Loucy (cell line): Measurements from ENCODE around the gene ERCC6L2.

Experiments
- H2AFZ ChIP-seq: fragments of 200-600 bp; sonication (generic); 2 replicates; pipeline ENCODE4 v1.6.0; 2016; ENCODE audit warnings: antibody characterized with exemption, mild to moderate bottlenecking, low read length, moderate library complexity
- H3F3A ChIP-seq: fragments of 200-600 bp; 2 replicates; pipeline ENCODE4 v1.6.0; 2016; ENCODE audit warnings: antibody characterized with exemption, low read depth, mild to moderate bottlenecking
- H3K27me3 ChIP-seq: fragments of 200-600 bp; sonication (generic); 2 replicates; pipeline ENCODE4 v1.6.1; 2014; ENCODE audit warnings: low read length, mild to moderate bottlenecking; ENCODE audit not compliant: insufficient read depth, poor library complexity, severe bottlenecking
- H3K36me3 ChIP-seq: fragments of 200-600 bp; sonication (generic); 2 replicates; pipeline ENCODE4 v1.6.1; 2016; ENCODE audit warnings: low read length; ENCODE audit not compliant: insufficient read depth
- H3K4me1 ChIP-seq: fragments of 200-600 bp; sonication (generic); 2 replicates; pipeline ENCODE4 v1.5.1; 2014; ENCODE audit warnings: low read length, mild to moderate bottlenecking; ENCODE audit not compliant: insufficient read depth, poor library complexity, severe bottlenecking
- H3K4me2 ChIP-seq: fragments of 200-600 bp; sonication (generic); 2 replicates; pipeline ENCODE4 v1.6.0; 2014; ENCODE audit warnings: antibody characterized with exemption, low read length, low read depth, mild to moderate bottlenecking; ENCODE audit not compliant: poor library complexity, severe bottlenecking
- H3K4me3 ChIP-seq: fragments of 200-600 bp; sonication (generic); 2 replicates; pipeline ENCODE4 v1.5.1; 2014; ENCODE audit warnings: low read length, mild to moderate bottlenecking, mixed read lengths; ENCODE audit not compliant: poor library complexity, severe bottlenecking
- H3K79me2 ChIP-seq: fragments of 200-600 bp; sonication (generic); 2 replicates; pipeline ENCODE4 v1.6.1; 2014; ENCODE audit warnings: low read length; ENCODE audit not compliant: insufficient read depth
- H3K9ac ChIP-seq: fragments of 200-600 bp; sonication (generic); 2 replicates; pipeline ENCODE4 v1.6.0; 2014; ENCODE audit warnings: mild to moderate bottlenecking, low read depth, low read length, moderate library complexity; ENCODE audit not compliant: poor library complexity, severe bottlenecking
- H3K9me2 ChIP-seq: fragments of 200-600 bp; sonication (generic); replicated peaks from 2 replicates; pipeline ENCODE4 v1.6.1; 2016; ENCODE audit warnings: low read depth, low read length, mixed read lengths
- H3K9me3 ChIP-seq: fragments of 200-600 bp; sonication (generic); 2 replicates; pipeline ENCODE4 v1.6.1; 2014; ENCODE audit warnings: mild to moderate bottlenecking, antibody characterized with exemption, low read length, low read depth; ENCODE audit not compliant: insufficient read depth
- H4K20me1 ChIP-seq: fragments of 200-600 bp; sonication (generic); 2 replicates; pipeline ENCODE4 v1.6.0; 2014; ENCODE audit warnings: antibody characterized with exemption, low read length, mild to moderate bottlenecking; ENCODE audit not compliant: insufficient read depth, poor library complexity, severe bottlenecking
- EZH2phosphoT487 ChIP-seq: fragments of 200-600 bp; IDR thresholded peaks from 2 replicates; pipeline ENCODE4 v1.6.1; 2018; ENCODE audit warnings: antibody characterized with exemption, mild to moderate bottlenecking, moderate library complexity, borderline replicate concordance
- TF ChIP-seq, protein P1 (sequence below): fragments of 200-600 bp; sonication (generic); conservative IDR thresholded peaks from 2 replicates; pipeline ENCODE4 v1.5.1; 2014; ENCODE audit warnings: mild to moderate bottlenecking, antibody characterized with exemption, low read length

ERCC6L2 gene

DNA sequence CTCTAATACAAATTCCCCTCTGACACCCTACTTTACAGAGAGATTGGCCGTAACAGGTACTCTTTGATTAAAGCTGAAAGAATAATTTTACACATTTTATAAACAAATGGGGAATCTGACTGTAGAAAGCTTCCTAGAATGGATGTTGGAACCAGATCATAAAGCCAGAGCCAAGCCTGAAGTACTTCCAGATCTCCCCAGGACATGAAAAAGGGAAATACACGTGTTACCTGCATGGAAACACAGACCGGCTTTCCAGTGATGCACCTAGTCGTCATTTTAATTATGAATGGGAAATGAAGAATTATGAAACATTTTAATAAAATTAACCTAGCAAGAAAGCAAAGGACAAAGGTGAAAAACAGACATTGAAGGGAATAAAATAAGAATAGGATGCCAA, 66.5 kb downstream of the ERCC6L2 start:
- H3K36me3 ChIP-seq = peaks cover 75% of the 10 kb centered on the region
- TF ChIP-seq, protein P1, sequence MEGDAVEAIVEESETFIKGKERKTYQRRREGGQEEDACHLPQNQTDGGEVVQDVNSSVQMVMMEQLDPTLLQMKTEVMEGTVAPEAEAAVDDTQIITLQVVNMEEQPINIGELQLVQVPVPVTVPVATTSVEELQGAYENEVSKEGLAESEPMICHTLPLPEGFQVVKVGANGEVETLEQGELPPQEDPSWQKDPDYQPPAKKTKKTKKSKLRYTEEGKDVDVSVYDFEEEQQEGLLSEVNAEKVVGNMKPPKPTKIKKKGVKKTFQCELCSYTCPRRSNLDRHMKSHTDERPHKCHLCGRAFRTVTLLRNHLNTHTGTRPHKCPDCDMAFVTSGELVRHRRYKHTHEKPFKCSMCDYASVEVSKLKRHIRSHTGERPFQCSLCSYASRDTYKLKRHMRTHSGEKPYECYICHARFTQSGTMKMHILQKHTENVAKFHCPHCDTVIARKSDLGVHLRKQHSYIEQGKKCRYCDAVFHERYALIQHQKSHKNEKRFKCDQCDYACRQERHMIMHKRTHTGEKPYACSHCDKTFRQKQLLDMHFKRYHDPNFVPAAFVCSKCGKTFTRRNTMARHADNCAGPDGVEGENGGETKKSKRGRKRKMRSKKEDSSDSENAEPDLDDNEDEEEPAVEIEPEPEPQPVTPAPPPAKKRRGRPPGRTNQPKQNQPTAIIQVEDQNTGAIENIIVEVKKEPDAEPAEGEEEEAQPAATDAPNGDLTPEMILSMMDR = no peak
- no peak for TF ChIP-seq EZH2phosphoT487

DNA sequence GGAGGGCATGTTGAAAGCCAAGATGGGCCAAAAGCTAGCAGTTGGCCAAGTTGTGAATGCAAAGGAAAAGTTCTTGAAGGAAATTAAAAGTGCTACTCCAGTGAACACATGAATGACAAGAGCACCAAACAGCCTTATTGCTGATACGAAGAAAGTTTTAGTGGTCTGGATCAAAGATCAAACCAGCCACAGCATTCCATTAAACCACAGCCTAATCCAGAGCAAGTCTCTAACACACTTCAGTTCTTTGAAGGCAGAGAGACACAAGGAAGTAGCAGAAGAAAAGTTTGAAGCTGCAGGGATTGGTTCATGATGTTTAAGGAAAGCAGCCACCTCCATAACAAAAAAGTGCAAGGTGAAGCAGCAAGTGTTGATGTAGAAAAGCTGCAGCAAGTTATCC, 71.6 kb downstream of the ERCC6L2 start:
- peaks cover 23% of the 10 kb centered on the region for H3K9me3 ChIP-seq
- no peaks in the 10 kb centered on the region for H3K79me2 ChIP-seq
- H3F3A ChIP-seq = no peaks in the 10 kb centered on the region
- H3K9ac ChIP-seq = no peak overlapping the region
- no peak overlapping the region for H3K4me2 ChIP-seq
- H3K4me3 ChIP-seq = no peak overlapping the region
- H3K27me3 ChIP-seq = no peaks in the 10 kb centered on the region
- H3K9me2 ChIP-seq = no peaks in the 10 kb centered on the region
- peaks cover 3% of the 10 kb centered on the region for H3K4me1 ChIP-seq
- TF ChIP-seq, protein P1 = no peak
- no peak for TF ChIP-seq EZH2phosphoT487
- no peaks in the 10 kb centered on the region for H4K20me1 ChIP-seq
- H2AFZ ChIP-seq = no peak overlapping the region
- H3K36me3 ChIP-seq = peaks cover 59% of the 10 kb centered on the region

More for the DNA sequence above, 66.5 kb downstream of the ERCC6L2 start:
- H3F3A ChIP-seq = no peaks in the 10 kb centered on the region
- H3K4me1 ChIP-seq = no peaks in the 10 kb centered on the region
- no peaks in the 10 kb centered on the region for H3K27me3 ChIP-seq
- no peak overlapping the region for H2AFZ ChIP-seq
- no peaks in the 10 kb centered on the region for H3K9me2 ChIP-seq
- peaks cover 6% of the 10 kb centered on the region; the same call in 1 of the 2 replicates for H3K79me2 ChIP-seq
- no peak overlapping the region for H3K9ac ChIP-seq
- H3K4me2 ChIP-seq = no peak overlapping the region
- H4K20me1 ChIP-seq = no peaks in the 10 kb centered on the region
- H3K9me3 ChIP-seq = peaks cover 16% of the 10 kb centered on the region; the same call in 1 of the 2 replicates
- no peak overlapping the region for H3K4me3 ChIP-seq

DNA sequence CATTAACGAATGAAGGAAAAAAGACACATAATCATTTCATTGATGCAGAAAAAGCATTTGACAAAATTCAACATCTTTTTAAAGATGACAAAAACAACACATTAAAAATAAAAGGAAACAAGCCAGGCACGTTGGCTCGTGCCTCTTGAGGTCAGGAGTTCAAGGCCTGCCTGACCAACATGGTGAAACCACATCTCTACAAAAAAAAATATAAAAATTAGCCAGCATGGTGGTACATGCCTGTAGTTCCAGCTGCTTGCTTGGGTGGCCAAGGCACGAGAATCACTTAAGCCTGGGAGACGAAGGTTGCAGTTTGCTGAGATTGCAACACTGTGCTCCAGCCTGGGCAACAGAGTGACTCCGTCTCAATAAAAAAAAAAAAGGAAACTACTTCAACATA, 77.0 kb downstream of the ERCC6L2 start:
- Histone ChIP-seq H3K4me1 (peaks cover 3% of the 10 kb centered on the region), H2AFZ (no peak overlapping the region), H4K20me1 (no peaks in the 10 kb centered on the region), H3K9me3 (peaks cover 24% of the 10 kb centered on the region), H3K9ac (no peak overlapping the region), H3K79me2 (no peaks in the 10 kb centered on the region), H3K4me2 (no peak overlapping the region), H3K27me3 (no peaks in the 10 kb centered on the region), H3K36me3 (peaks cover 36% of the 10 kb centered on the region), H3K4me3 (no peak overlapping the region), H3K9me2 (no peaks in the 10 kb centered on the region), H3F3A (no peaks in the 10 kb centered on the region)
- no peak for TF ChIP-seq EZH2phosphoT487
- TF ChIP-seq, protein P1 = no peak
